SW480 (cell line): ENCODE data around the gene TNIP1.

Experiments used
- DNase-seq: peaks from one replicate; pipeline ENCODE4 v3.0.0-alpha.2; 2016; ENCODE audit warnings: low spot score

Gene TNIP1

DNA sequence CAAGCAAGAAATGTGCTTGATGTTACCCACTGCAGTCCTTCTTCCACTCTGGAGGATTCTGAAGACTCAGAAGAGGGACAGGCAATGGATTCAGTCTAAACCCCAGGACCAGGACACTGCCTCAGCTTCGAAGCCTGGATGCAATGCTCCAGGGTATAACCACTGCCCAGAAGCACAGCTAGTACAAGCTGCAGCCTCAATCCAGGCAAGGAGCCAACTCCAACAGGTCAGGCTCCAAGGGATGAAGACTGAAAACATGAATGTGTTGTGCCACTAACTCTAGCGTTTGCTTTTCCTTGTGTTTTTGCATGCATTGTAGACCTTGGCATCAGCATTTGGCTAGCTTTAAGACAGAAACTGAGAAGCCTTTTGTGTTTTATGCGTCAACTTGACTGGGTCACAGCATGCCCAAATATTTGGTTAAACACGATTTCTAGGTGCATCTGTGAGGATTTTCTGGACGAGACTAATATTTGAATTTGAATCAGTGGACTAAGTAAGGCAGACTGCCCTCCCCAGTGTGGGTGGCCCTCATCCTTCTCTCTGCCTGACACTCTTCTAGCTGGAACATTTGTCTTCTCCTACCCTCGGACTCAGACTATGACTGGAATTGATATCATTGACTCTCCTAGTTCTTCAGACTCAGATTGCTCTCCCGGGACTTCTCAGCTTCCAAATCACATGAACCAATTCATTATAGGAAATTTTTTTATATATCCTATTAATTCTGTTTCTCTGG is 81.0 kb downstream of the TNIP1 start:
- DNase-seq: no peak

DNA sequence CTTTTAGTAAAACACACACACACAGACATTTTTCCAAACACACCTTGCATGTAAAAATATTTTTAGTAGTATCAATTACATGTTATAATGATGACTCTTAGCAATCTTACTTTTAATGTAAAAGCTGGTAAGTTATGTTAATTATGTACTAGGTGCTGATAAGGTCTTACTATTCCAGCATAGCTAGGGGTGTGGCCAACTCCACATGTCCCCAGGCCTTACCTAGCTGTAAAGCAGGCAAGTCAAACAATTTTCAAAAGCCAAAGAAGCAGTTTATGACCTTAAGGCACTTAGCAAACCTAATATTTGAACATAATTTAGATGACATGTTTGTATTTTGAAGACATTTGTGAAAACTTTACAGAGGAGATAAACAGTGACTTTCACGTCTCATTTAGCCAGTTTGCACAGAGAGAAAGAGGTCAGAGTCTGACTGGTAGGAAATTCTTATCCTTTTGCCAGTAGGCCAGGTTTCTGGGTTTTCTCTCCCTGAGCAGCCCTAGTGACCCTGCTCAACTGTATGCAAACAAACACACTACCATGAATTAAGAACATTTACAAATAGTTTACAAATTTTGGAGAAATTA is 86.9 kb downstream of the TNIP1 start:
- no peak for DNase-seq

DNA sequence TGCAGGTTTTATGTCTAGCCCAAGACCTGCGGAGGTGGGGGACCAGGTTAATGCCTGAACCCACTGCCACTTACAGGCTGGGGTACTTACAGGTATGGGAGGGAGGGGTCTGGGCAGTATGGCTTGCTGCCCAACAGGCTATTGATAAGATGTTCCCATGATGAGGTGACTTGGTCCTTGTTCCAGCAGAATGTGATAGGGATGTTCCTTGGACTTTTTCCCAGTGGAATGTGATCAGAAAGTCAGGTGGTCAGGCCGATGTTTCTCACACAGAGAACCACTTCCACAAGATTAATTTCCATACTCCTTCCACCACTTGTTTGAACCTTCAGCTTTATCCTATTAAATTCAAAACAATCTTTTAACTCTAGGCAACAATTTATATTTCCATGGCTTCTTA is 87.4 kb downstream of the TNIP1 start:
- DNase-seq: no peak

DNA sequence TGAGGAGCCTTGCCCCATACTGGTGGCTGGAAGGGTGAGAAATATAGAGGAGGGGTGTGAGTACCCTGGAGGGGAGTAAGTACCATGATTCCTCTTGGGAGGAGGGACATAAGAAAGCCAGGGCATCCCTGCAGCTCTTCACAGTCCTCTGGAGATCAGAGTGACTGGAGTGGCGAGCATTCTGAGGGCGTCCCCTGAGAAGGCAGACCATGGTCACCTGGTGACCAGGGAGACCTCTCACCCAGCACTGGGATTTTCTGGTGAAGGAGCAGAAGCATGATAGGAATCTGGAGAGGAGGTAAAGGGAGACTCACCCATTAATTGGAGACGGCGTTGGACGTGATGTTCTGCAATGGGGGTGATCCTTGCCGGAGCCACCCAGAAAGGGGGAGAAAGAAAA is 88.1 kb downstream of the TNIP1 start:
- no peak for DNase-seq

DNA sequence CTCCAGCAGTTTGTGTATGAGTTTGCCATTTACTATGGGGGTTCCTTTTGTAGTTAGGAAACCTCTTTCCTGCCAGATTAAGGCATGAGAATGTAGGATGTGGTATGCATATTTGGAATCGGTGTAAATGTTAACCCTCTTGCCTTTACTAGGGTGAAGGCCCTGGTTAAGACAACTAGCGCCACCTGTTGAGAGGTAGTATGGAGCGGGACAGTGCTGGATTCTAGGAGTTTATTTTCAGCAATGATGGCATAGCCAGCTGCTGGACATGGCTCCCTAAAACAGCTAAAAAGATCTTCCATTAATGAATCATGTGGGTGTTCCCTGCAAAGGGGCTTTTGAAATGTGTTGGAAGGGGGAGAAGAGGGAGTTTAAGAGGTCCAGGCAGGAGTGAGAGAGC is 91.1 kb downstream of the TNIP1 start:
- no peak for DNase-seq

DNA sequence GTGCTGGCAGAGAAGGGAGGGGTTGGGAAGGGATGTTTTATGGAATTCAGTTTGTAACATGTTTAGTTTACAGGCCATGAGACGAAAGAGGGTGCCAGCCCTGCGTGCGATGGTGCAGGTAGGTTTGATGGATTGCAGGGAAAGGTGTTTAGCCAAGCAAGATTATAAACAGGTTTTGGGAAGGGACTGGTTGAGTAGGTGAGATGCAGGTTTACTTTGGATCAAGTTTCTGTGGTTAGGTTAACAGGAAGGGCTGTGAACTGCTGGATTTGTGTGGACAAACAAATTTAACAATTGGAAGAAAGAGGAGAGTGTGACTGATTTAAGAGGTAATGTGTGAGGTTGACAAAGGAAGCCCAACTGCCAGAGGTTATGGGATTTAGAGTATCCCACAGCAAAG is 93.1 kb downstream of the TNIP1 start:
- no peak for DNase-seq
